Esophagus squamous epithelium (tissue), 5 donors: ENCODE measurements around the gene IQCE. TPM values are rescaled to one million over a fixed set of nuclear protein-coding genes. Genes with fewer than 3 reads are reported as not detected.
"Not testable (repeated sequence)": the region's sequence is repeated elsewhere in the genome, so short reads cannot be mapped to it uniquely, and the experiment has no call there.

Experiments used
- DNase-seq: peaks from one replicate; lab custom pipeline; 2025; lab: John Stamatoyannopoulos, UW
- H3K27ac ChIP-seq, 4 donors: fragments of 200-600 bp; sonication (generic); one replicate each; pipeline ENCODE4 v1.5.1; 2016 to 2019; ENCODE audit warnings: mild to moderate bottlenecking in 1 of 4
- H3K27me3 ChIP-seq, 4 donors: fragments of 200-600 bp; sonication (generic); 1 replicate in 3 of 4; 2 replicates in 1 of 4; pipeline versions ENCODE4 v1.5.1 to v1.6.0; 2017 to 2021; ENCODE audit warnings: antibody characterized with exemption in 1 of 4
- H3K36me3 ChIP-seq, 3 donors: fragments of 200-600 bp; sonication (generic); one replicate each; pipeline ENCODE4 v1.5.1; 2016 to 2019
- H3K4me1 ChIP-seq, 3 donors: fragments of 200-600 bp; sonication (generic); one replicate each; pipeline ENCODE4 v1.5.1; 2017 to 2019
- H3K4me3 ChIP-seq, 4 donors: fragments of 200-600 bp; sonication (generic); 1 replicate in 3 of 4; 2 replicates in 1 of 4; pipeline ENCODE4 v1.5.1; 2016 to 2019; ENCODE audit warnings: mild to moderate bottlenecking in 2 of 4, moderate library complexity in 1 of 4
- H3K9me3 ChIP-seq, 3 donors: fragments of 200-600 bp; sonication (generic); one replicate each; pipeline ENCODE4 v1.5.1; 2016 to 2019
- POLR2A ChIP-seq, 4 donors: fragments of 450-650 bp; IDR thresholded peaks; one replicate each; pipeline ENCODE4 v1.6.1; 2017; ENCODE audit warnings: antibody characterized with exemption in 4 of 4, mild to moderate bottlenecking in 4 of 4, moderate library complexity in 3 of 4
- WGBS, 2 donors: methylation state at CpG; one replicate each; pipeline ENCODE4 v1.1.5; 2018; 5-methylcytosine and 5-hydroxymethylcytosine counted together
- intact Hi-C: fragments of 100-400 bp; cut with DNase I; formaldehyde crosslinking; loops from one replicate; pipeline ENCODE4 v1.15.0; 2022
- total RNA-seq, 4 donors: library from RNA; depleted of rRNA; stranded (reverse); fragments of >200 nt; gene quantifications; one replicate each; pipeline ENCODE4 v1.1.0, GENCODE V29; 2016
- TF ChIP-seq, protein P1 (sequence below), 6 experiments: fragments of 450-650 bp in 4 of 6; fragments of 200-600 bp in 2 of 6; sonication (generic) in 2 of 6; IDR thresholded peaks; one replicate each; pipeline ENCODE4 v1.5.1; 2016 to 2019; ENCODE audit warnings: antibody characterized with exemption in 6 of 6, mild to moderate bottlenecking in 4 of 6, moderate library complexity in 4 of 6
- donor health status: DM: yes; HTN: yes; CAD: no.

IQCE gene
- total RNA-seq, 4 donors from 2014 or later = 4.5 to 10.6 (median 6.3) TPM

DNA sequence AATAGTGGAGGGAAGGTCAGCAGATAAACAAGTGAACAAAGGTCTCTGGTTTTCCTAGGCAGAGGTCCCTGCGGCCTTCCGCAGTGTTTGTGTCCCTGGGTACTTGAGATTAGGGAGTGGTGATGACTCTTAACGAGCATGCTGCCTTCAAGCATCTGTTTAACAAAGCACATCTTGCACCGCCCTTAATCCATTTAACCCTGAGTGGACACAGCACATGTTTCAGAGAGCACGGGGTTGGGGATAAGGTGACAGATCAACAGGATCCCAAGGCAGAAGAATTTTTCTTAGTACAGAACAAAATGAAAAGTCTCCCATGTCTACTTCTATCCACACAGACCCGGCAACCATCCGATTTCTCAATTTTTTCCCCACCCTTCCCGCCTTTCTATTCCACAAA, 25.2 kb upstream of the IQCE start:
- Histone ChIP-seq H3K36me3 (peaks cover 6 to 14% (median 7%) of the 10 kb centered on the region in 3 donors), H3K4me1 (peaks cover 28 to 40% (median 28%) of the 10 kb centered on the region in 3 donors), H3K27me3 (peaks cover 0 to 47% (median 3%) of the 10 kb centered on the region in 4 donors)
- H3K27ac ChIP-seq, intact Hi-C loops, H3K9me3 ChIP-seq, DNase-seq, H3K4me3 ChIP-seq: not testable (repeated sequence)
- WGBS, 2 donors = 32% methylated on average over 2 of the region's 8 CpGs; no CpG with 5 or more reads in 1 of the 2 donors

DNA sequence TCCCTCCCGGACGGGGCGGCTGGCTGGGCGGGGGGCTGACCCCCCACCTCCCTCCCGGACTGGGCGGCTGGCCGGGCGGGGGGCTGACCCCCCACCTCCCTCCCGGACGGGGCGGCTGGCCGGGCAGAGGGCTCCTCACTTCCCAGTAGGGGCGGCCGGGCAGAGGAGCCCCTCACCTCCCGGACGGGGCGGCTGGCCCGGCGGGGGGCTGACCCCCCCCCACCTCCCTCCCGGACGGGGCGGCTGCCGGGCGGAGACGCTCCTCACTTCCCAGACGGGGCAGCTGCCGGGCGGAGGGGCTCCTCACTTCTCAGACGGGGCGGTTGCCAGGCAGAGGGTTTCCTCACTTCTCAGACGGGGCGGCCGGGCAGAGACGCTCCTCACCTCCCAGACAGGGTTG, 24.6 kb upstream of the IQCE start:
- peak overlapping the region in 2 of 4 donors; percentile 23 to 40 for H3K4me3 ChIP-seq
- intact Hi-C loops, H3K9me3 ChIP-seq, DNase-seq: not testable (repeated sequence)
- H3K36me3 ChIP-seq = peaks cover 13 to 21% (median 14%) of the 10 kb centered on the region in 3 donors
- H3K27me3 ChIP-seq = peaks cover 0 to 41% (median 3%) of the 10 kb centered on the region in 4 donors
- WGBS, 2 donors = no CpG with 5 or more reads among the region's 34 CpGs
- peak overlapping the region in 1 of 4 donors; percentile 36 for H3K27ac ChIP-seq
- H3K4me1 ChIP-seq = peaks cover 22 to 34% (median 23%) of the 10 kb centered on the region in 3 donors

DNA sequence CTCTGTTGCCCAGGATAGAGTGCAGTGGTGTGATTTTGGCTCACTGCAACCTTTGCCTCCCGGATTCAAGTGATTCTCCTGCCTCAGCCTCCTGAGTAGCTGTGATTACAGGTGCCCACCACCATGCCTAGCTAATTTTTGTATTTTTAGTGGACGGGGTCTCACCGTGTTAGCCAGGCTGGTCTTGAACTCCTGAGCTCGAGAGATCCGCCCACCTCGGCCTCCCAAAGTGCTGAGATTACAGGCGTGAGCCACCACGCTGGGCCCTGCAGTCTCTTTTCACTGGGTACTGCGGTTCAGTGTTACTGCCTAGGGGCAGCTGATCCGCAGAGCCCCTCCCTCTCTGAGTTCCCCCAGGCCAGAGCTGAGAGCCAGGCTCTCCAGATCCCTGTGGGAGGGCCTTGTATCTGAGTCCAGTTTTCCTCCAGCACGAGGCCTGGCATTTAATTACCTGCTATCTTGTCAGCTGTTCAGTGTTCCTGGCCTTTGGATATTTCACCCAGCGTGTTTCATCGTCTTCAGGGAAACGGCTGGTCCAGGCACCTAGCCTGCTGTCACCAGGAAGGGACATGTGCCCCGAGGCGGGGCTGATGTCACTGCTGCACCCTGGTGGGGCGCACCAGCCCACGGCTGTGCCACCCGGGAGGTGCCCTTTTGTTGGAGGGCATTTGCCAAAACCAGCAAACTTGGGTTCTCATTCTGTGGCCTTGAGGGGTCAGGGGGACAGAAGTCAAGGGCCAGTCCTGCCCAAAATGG, 22.7 kb upstream of the IQCE start:
- WGBS, 2 donors = 20 to 94% methylated on average over 2 to 6 of the region's 19 CpGs
- DNase-seq, intact Hi-C loops: not testable (repeated sequence)

GRCh38 chr7:2537981-2538851, 20.6 kb upstream of the IQCE start:
- Histone ChIP-seq H3K4me3 (no peak overlapping the region), H3K27me3 (peaks cover 0 to 8% (median 0%) of the 10 kb centered on the region in 4 donors), H3K4me1 (peaks cover 0 to 6% (median 0%) of the 10 kb centered on the region in 3 donors), H3K9me3 (no peaks in the 10 kb centered on the region), H3K27ac (no peak overlapping the region), H3K36me3 (peaks cover 36 to 61% (median 38%) of the 10 kb centered on the region in 3 donors)
- no peak for DNase-seq
- TF ChIP-seq, protein P1, sequence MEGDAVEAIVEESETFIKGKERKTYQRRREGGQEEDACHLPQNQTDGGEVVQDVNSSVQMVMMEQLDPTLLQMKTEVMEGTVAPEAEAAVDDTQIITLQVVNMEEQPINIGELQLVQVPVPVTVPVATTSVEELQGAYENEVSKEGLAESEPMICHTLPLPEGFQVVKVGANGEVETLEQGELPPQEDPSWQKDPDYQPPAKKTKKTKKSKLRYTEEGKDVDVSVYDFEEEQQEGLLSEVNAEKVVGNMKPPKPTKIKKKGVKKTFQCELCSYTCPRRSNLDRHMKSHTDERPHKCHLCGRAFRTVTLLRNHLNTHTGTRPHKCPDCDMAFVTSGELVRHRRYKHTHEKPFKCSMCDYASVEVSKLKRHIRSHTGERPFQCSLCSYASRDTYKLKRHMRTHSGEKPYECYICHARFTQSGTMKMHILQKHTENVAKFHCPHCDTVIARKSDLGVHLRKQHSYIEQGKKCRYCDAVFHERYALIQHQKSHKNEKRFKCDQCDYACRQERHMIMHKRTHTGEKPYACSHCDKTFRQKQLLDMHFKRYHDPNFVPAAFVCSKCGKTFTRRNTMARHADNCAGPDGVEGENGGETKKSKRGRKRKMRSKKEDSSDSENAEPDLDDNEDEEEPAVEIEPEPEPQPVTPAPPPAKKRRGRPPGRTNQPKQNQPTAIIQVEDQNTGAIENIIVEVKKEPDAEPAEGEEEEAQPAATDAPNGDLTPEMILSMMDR (IDR thresholded peaks at IDR 0.05) = peak in 1 of 6 experiments; percentile 5
- no peak for TF ChIP-seq POLR2A (IDR thresholded peaks at IDR 0.05)
- intact Hi-C loops = no loop called here
- 69% methylated on average over 3 of the region's 47 CpGs; no CpG with 5 or more reads in 1 of the 2 donors for WGBS, 2 donors

More for the DNA sequence above, 22.7 kb upstream of the IQCE start:
- Histone ChIP-seq H3K27me3 (peaks cover 0 to 22% (median 0%) of the 10 kb centered on the region in 4 donors), H3K36me3 (peaks cover 20 to 39% (median 22%) of the 10 kb centered on the region in 3 donors), H3K4me1 (peaks cover 4 to 15% (median 4%) of the 10 kb centered on the region in 3 donors)
- not testable (repeated sequence) for H3K4me3 ChIP-seq, H3K9me3 ChIP-seq, H3K27ac ChIP-seq

DNA sequence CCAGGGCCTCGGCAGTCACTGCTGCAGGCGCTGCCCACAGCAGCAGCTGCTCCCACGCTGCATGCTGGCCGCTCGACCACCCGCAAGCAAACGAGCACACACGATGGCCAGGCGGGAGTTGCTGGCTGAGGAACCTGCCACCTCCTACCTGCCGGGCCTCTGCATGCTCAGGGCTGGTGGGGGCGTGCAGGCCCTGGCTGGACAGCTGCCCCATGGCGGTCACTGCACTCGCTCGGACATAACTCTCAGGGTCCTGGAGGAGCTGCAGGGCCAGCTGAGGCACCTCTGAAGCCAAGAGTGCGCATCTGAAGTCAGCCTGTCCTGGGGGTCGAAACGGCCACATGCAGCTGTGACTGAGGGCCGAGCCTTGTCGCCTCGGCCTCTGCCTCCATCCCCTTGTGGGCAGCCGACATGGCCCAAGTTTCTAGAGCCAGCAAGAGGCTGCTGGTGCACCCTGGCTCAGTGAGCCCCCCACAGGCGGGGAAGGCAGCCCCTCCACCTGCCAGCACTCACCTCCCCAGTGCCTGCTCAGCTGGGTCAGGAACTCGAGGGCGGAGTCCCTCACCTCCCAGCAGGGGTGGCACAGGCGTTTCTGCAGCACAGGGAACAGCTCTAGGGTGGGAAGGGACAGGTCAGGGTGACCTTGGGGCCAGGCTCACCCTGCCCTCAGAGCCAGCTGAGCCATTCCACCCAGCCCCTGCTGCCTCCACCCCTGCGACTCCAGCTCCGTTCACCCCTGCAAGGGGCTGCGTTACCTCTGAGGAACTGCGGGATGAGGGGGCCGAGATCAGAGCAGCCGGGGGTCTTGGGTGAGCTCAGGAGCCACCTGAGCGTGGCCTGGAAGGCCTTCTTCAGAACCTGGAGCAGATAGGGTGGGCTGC, 19.5 kb upstream of the IQCE start:
- H3K36me3 ChIP-seq = peaks cover 42 to 71% (median 44%) of the 10 kb centered on the region in 3 donors
- WGBS, 2 donors = no CpG with 5 or more reads among the region's 32 CpGs
- intact Hi-C loops = no loop called here
- DNase-seq = no peak
- H3K27ac ChIP-seq = no peak overlapping the region
- H3K27me3 ChIP-seq = peaks cover 0 to 4% (median 0%) of the 10 kb centered on the region in 4 donors
- H3K9me3 ChIP-seq = no peaks in the 10 kb centered on the region
- TF ChIP-seq POLR2A (IDR thresholded peaks at IDR 0.05) = no peak
- TF ChIP-seq, protein P1 (IDR thresholded peaks at IDR 0.05) = no peak
- H3K4me3 ChIP-seq = no peak overlapping the region
- peaks cover 0 to 6% (median 0%) of the 10 kb centered on the region in 3 donors for H3K4me1 ChIP-seq

DNA sequence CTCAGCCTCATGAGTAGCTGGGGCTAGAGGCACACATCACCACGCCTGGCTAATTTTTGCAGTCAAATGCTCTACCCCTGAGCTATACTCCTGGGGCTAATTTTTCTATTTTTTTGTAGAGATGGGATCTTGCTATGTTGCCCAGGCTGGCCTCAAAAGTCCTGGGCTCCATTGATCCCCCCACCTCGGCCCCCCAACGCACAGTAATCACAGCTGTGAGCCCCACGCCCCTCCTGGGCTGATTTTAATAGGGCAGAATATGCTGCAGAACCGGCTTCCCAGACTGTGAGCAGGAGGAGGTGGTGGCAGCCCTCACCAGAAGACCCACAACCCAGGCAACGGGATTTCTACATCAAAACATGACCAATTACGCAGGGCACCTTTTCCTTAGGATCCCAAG, 18.6 kb upstream of the IQCE start:
- Histone ChIP-seq H3K9me3 (no peaks in the 10 kb centered on the region), H3K27ac (no peak overlapping the region), H3K4me3 (no peak overlapping the region), H3K36me3 (peaks cover 44 to 80% (median 49%) of the 10 kb centered on the region in 3 donors), H3K4me1 (peaks cover 0 to 5% (median 0%) of the 10 kb centered on the region in 3 donors), H3K27me3 (peaks cover 0 to 3% (median 0%) of the 10 kb centered on the region in 4 donors)
- WGBS, 2 donors = 81 to 86% methylated on average over 4 to 6 of the region's 7 CpGs
- DNase-seq = no peak
- no peak for TF ChIP-seq POLR2A (IDR thresholded peaks at IDR 0.05)
- TF ChIP-seq, protein P1 (IDR thresholded peaks at IDR 0.05) = no peak
- intact Hi-C loops = no loop called here
